ENCODE results near the gene LCP1. TPM values are rescaled to one million over a fixed set of nuclear protein-coding genes. Genes with fewer than 3 reads are reported as not detected.

The LCP1 gene
- total RNA-seq, 1 experiment from 2014 or later: 1.5 TPM

- H3K36me3 ChIP-seq (ENCODE audit: control insufficient read depth, insufficient read depth, low read length): no peaks in the 10 kb centered on the region
- TF ChIP-seq POLR2AphosphoS5 (IDR thresholded peaks at IDR 0.05; ENCODE audit: low read depth, low read length) (no peak), CTCF (IDR thresholded peaks at IDR 0.05) (no peak), TCF7L2 (IDR thresholded peaks at IDR 0.05; ENCODE audit: low read depth, low read length) (no peak), REST (IDR thresholded peaks at IDR 0.05; ENCODE audit: insufficient read depth in 1 of 2, low read depth in 2 of 2, low read length in 1 of 2) (no peak), SIN3A (IDR thresholded peaks at IDR 0.05; ENCODE audit: borderline replicate concordance, insufficient read depth, low read depth, low read length) (no peak)
- CTCF ChIA-PET: no interaction called here
- POLR2A ChIA-PET: no interaction called here
- in situ Hi-C loops (cut with HindIII; ENCODE audit: low pct_unique_long_range_greater_than_20kb, low sequenced_read_pairs) (no loop called here), intact Hi-C loops (cut with micrococcal nuclease; ENCODE audit: unreplicated experiment) (no loop called here)
- DNase-seq (ENCODE audit: low read depth, low spot score) (no peak), ATAC-seq (no peak)
- no peak overlapping the region for H3K4me3 ChIP-seq (ENCODE audit: low read depth in 2 of 2, low read length in 2 of 2)
- H3K27me3 ChIP-seq (ENCODE audit: control insufficient read depth, insufficient read depth, low read length): no peaks in the 10 kb centered on the region
- no peaks in the 10 kb centered on the region for H3K4me1 ChIP-seq (ENCODE audit: control insufficient read depth, insufficient read depth, low read length)
- no peaks in the 10 kb centered on the region for H3K9me3 ChIP-seq (ENCODE audit: control insufficient read depth, insufficient read depth, low read depth, low read length)
- BruUV-seq (replicated peaks): no TSS peak
- H3K27ac ChIP-seq (ENCODE audit: low read length): no peak overlapping the region
Observed at GRCh38 chr13:46143184-46143701, 38.7 kb downstream of the LCP1 start.

GRCh38 chr13:46142776-46143175, 39.2 kb downstream of the LCP1 start:
- POLR2A ChIA-PET: no interaction called here

More at GRCh38 chr13:46142776-46143175, 39.2 kb downstream of the LCP1 start:
- Histone ChIP-seq H3K4me1 (ENCODE audit: control insufficient read depth, insufficient read depth, low read length) (no peaks in the 10 kb centered on the region), H3K9me3 (ENCODE audit: control insufficient read depth, insufficient read depth, low read depth, low read length) (no peaks in the 10 kb centered on the region), H3K27me3 (ENCODE audit: control insufficient read depth, insufficient read depth, low read length) (peaks cover 2% of the 10 kb centered on the region), H3K4me3 (ENCODE audit: low read depth in 2 of 2, low read length in 2 of 2) (no peak overlapping the region), H3K27ac (ENCODE audit: low read length) (no peak overlapping the region), H3K36me3 (ENCODE audit: control insufficient read depth, insufficient read depth, low read length) (no peaks in the 10 kb centered on the region)
- CTCF ChIA-PET: no interaction called here
- ATAC-seq (no peak), DNase-seq (ENCODE audit: low read depth, low spot score) (no peak)
- intact Hi-C loops (cut with micrococcal nuclease; ENCODE audit: unreplicated experiment): no loop called here
- no peak for TF ChIP-seq SIN3A (IDR thresholded peaks at IDR 0.05; ENCODE audit: borderline replicate concordance, insufficient read depth, low read depth, low read length)
- no peak for TF ChIP-seq CTCF (IDR thresholded peaks at IDR 0.05)
- TF ChIP-seq POLR2AphosphoS5 (IDR thresholded peaks at IDR 0.05; ENCODE audit: low read depth, low read length): no peak
- no TSS peak for BruUV-seq (replicated peaks)
- in situ Hi-C loops (cut with HindIII; ENCODE audit: low pct_unique_long_range_greater_than_20kb, low sequenced_read_pairs): no loop called here

Data from Panc1 (cell line).